Stomach (tissue), 4 donors: ENCODE data around the gene KRT15.

Experiments used
- EP300 ChIP-seq: sonication (generic); formaldehyde crosslinking; IDR thresholded peaks from one replicate; pipeline ENCODE4 v1.6.1; 2017; ENCODE audit warnings: antibody characterized with exemption
- POLR2A ChIP-seq, 4 donors: fragments of 450-650 bp; IDR thresholded peaks; one replicate each; pipeline ENCODE4 v1.6.1; 2016; ENCODE audit warnings: antibody characterized with exemption in 4 of 4, control low read depth in 2 of 4, mild to moderate bottlenecking in 1 of 4, moderate library complexity in 1 of 4
- TF ChIP-seq, protein P1 (sequence below), 7 experiments: fragments of 450-650 bp in 4 of 7; fragments of 200-600 bp in 3 of 7; sonication (generic) in 3 of 7; IDR thresholded peaks; one replicate each; pipeline ENCODE4 v1.5.1; 2016 to 2019; ENCODE audit warnings: antibody characterized with exemption in 7 of 7, control low read depth in 2 of 7, mild to moderate bottlenecking in 1 of 7

DNA sequence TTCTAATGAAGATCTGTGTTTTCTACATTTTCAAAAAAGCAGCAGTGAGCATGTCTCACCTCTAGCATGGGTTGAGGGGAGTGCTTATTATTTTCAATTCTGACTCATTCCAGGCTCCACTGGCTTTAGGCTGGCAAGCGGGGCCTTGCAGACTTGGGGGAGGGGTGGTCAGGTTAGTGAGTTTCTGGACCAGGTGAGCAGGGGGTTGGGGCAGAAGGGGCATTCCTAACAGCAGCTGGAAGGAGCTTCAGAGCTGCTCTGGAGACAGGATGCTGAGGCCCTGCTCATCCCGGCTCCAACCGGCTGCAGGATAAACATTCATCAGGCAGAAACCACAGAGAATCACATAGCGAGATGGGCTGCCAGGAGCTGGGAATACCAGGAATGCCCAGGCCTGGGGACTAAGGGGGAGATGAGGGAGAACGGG is 19.9 kb upstream of the KRT15 start:
- TF ChIP-seq POLR2A (IDR thresholded peaks at IDR 0.05) = no peak
- TF ChIP-seq, protein P1, sequence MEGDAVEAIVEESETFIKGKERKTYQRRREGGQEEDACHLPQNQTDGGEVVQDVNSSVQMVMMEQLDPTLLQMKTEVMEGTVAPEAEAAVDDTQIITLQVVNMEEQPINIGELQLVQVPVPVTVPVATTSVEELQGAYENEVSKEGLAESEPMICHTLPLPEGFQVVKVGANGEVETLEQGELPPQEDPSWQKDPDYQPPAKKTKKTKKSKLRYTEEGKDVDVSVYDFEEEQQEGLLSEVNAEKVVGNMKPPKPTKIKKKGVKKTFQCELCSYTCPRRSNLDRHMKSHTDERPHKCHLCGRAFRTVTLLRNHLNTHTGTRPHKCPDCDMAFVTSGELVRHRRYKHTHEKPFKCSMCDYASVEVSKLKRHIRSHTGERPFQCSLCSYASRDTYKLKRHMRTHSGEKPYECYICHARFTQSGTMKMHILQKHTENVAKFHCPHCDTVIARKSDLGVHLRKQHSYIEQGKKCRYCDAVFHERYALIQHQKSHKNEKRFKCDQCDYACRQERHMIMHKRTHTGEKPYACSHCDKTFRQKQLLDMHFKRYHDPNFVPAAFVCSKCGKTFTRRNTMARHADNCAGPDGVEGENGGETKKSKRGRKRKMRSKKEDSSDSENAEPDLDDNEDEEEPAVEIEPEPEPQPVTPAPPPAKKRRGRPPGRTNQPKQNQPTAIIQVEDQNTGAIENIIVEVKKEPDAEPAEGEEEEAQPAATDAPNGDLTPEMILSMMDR (IDR thresholded peaks at IDR 0.05) = no peak
- TF ChIP-seq EP300 = no peak
